ENCODE data around the gene OSM.

OSM gene

GRCh38 chr22:30262917-30263741 is 3.5 kb downstream of the OSM start:
- DNase-seq (ENCODE audit: low spot score) = peak; percentile 70

GRCh38 chr22:30262112-30262511 is 4.5 kb downstream of the OSM start:
- no peak for DNase-seq (ENCODE audit: low spot score)

- DNase-seq (ENCODE audit: low spot score) = no peak
Measured at GRCh38 chr22:30261134-30261533, 5.5 kb downstream of the OSM start.

GRCh38 chr22:30260682-30261081 is 6.0 kb downstream of the OSM start:
- DNase-seq (ENCODE audit: low spot score) = no peak

GRCh38 chr22:30260276-30260675 is 6.4 kb downstream of the OSM start:
- no peak for DNase-seq (ENCODE audit: low spot score)

- DNase-seq (ENCODE audit: low spot score) = no peak
Measured at GRCh38 chr22:30254314-30254713, 12.3 kb downstream of the OSM start.

GRCh38 chr22:30253205-30253852 is 13.3 kb downstream of the OSM start:
- no peak for DNase-seq (ENCODE audit: low spot score)

- DNase-seq (ENCODE audit: low spot score) = no peak
Measured at GRCh38 chr22:30252411-30253204, 14.0 kb downstream of the OSM start.

GRCh38 chr22:30251711-30252110 is 14.9 kb downstream of the OSM start:
- DNase-seq (ENCODE audit: low spot score) = no peak

- no peak for DNase-seq (ENCODE audit: low spot score)
Measured at GRCh38 chr22:30250661-30251267, 15.9 kb downstream of the OSM start.

- DNase-seq (ENCODE audit: low spot score) = no peak
Measured at GRCh38 chr22:30250039-30250565, 16.5 kb downstream of the OSM start.

GRCh38 chr22:30249049-30250038 is 17.3 kb downstream of the OSM start:
- DNase-seq (ENCODE audit: low spot score) = no peak

- no peak for DNase-seq (ENCODE audit: low spot score)
Measured at GRCh38 chr22:30248484-30248883, 18.2 kb downstream of the OSM start.

GRCh38 chr22:30247974-30248373 is 18.7 kb downstream of the OSM start:
- no peak for DNase-seq (ENCODE audit: low spot score)

- DNase-seq (ENCODE audit: low spot score) = no peak
Measured at GRCh38 chr22:30247561-30247960, 19.1 kb downstream of the OSM start.

- DNase-seq (ENCODE audit: low spot score) = no peak
Measured at GRCh38 chr22:30246814-30247376, 19.8 kb downstream of the OSM start.

- peak; percentile 44 for DNase-seq (ENCODE audit: low spot score)
Measured at GRCh38 chr22:30245985-30246813, 20.5 kb downstream of the OSM start, which contains the start of gene LIF. TSS of gene LIF (minus strand) at chr22:30246759. CDS start at chr22:30246695, 64 bp downstream.

GRCh38 chr22:30245181-30245984 is 21.3 kb downstream of the OSM start:
- no peak for DNase-seq (ENCODE audit: low spot score)

- no peak for DNase-seq (ENCODE audit: low spot score)
Measured at GRCh38 chr22:30244641-30245040, 22.0 kb downstream of the OSM start.

Measured in CD4-positive, alpha-beta T cell treated with Interleukin-6 at 100 ng/mL for 8 hours (primary cell).